Ovary (tissue), 9 donors: ENCODE results near the gene IRGQ. TPM values are rescaled to one million over a fixed set of nuclear protein-coding genes. Genes with fewer than 3 reads are reported as not detected.

Source experiments
- DNase-seq, 5 donors: peaks; one replicate each; pipeline ENCODE4 v3.0.0-alpha.2; 2019 to 2020
- H3K27ac ChIP-seq, 2 donors: fragments of 200-600 bp; one replicate each; pipeline versions ENCODE4 v1.5.1 to v1.8.0; 2019 to 2022
- H3K27me3 ChIP-seq: fragments of 200-600 bp; one replicate; pipeline ENCODE4 v1.8.0; 2022
- H3K36me3 ChIP-seq: fragments of 200-600 bp; sonication (generic); one replicate; pipeline ENCODE4 v1.5.1; 2019
- H3K4me1 ChIP-seq: one replicate; pipeline ENCODE4 v1.8.1; 2013; ENCODE audit warnings: mild to moderate bottlenecking, moderate library complexity; ENCODE audit not compliant: insufficient read depth
- H3K4me3 ChIP-seq: fragments of 200-600 bp; sonication (generic); one replicate; pipeline ENCODE4 v1.5.1; 2017
- H3K9me3 ChIP-seq, 2 donors: fragments of 200-600 bp in 1 of 2; sonication (generic) in 1 of 2; one replicate each; pipeline versions ENCODE4 v1.5.1 to v1.8.1; 2013 to 2019; ENCODE audit warnings: mild to moderate bottlenecking in 1 of 2, moderate library complexity in 1 of 2
- CTCF ChIP-seq, 3 donors: fragments of 450-650 bp in 2 of 3; fragments of 200-600 bp in 1 of 3; IDR thresholded peaks; one replicate each; pipeline versions ENCODE4 v1.5.1 to v1.8.0; 2016 to 2022; ENCODE audit warnings: antibody characterized with exemption in 3 of 3, mild to moderate bottlenecking in 1 of 3
- EP300 ChIP-seq: sonication (generic); formaldehyde crosslinking; IDR thresholded peaks from one replicate; pipeline ENCODE4 v1.6.1; 2017; ENCODE audit warnings: antibody characterized with exemption
- POLR2A ChIP-seq: fragments of 450-650 bp; IDR thresholded peaks from one replicate; pipeline ENCODE4 v1.6.1; 2017; ENCODE audit warnings: antibody characterized with exemption, mild to moderate bottlenecking, moderate library complexity
- WGBS, 3 donors: extraction: QIAGEN DNeasy Blood & Tissue Kit in 1 of 3; methylation state at CpG; one replicate each; pipeline versions ENCODE4 v1.1.5 to v1.1.7; 2013 to 2017; 5-methylcytosine and 5-hydroxymethylcytosine counted together
- intact Hi-C, 4 donors: fragments of 100-400 bp; cut with DNase I; formaldehyde crosslinking; loops; one replicate each; pipeline versions ENCODE4 v1.11.0 to v1.15.1; 2022 to 2023
- polyA plus RNA-seq, 2 donors: library from polyadenylated mRNA; stranded (reverse); fragments of 200-250 nt in 1 of 2; fragments of 350-450 nt in 1 of 2; fragmentation: Illumina TruSeq in 1 of 2; extraction: RNeasy Lipid Tissue Mini Kit (QIAGEN cat#74804) in 1 of 2; gene quantifications; one replicate each; pipeline ENCODE4 v1.2.3, GENCODE V29; 2013 to 2014
- total RNA-seq, 7 donors: library from RNA; depleted of rRNA in 2 of 7; stranded (reverse); fragments of >200 nt in 2 of 7; fragmentation: NEBNext Ultra II Directional in 3 of 7; extraction: Animal tissue kit (Norgen Biotek cat#: 25700) in 3 of 7; gene quantifications; one replicate each; pipeline versions ENCODE4 v1.1.0 to v1.2.4, GENCODE V29; 2016 to 2023
- donor health status: DM: no; HTN: no; CAD: no; lungs with moderate emphysema.
- donor health status: DM: no; HTN: no; CAD: no.
- donor health status: Bipolar disorder and iron deficiency.
- donor health status: DM: yes; HTN: yes; CAD: no.
- donor health status: DM: no; HTN: no; CAD: no.
- donor health status: DM: yes; HTN: yes; CAD: no.

Gene IRGQ
- total and polyA plus RNA-seq, 9 donors: 5.4 to 25.8 (median 19.2) TPM

DNA sequence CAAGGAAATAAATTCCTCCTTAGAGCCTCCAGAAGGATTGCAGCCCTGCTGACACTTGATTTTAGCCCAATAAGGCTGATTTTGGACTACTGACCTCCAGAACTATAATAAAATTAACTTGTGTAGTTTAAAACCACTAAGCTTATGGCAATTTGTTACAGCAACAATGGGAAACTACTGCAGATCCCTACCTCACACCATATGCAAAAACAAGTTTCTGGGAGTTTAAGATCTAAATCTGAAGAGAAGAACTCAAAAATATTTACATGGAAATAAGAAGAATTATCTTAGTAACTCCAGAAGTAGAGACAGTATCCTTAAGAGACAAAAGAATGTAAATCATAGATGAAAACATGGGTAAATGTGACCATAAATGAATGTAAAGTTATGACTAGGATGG, 57.0 kb downstream of the IRGQ start:
- intact Hi-C loops: no loop called here
- H3K36me3 ChIP-seq: no peaks in the 10 kb centered on the region
- H3K4me1 ChIP-seq: peaks cover 2% of the 10 kb centered on the region
- H3K27ac ChIP-seq: no peak overlapping the region
- no peak for DNase-seq
- TF ChIP-seq POLR2A (no peak), EP300 (no peak), CTCF (IDR thresholded peaks at IDR 0.05) (no peak)
- no peaks in the 10 kb centered on the region for H3K9me3 ChIP-seq
- H3K27me3 ChIP-seq: no peaks in the 10 kb centered on the region
- no peak overlapping the region for H3K4me3 ChIP-seq

GRCh38 chr19:43534816-43535761, 60.8 kb downstream of the IRGQ start:
- peaks cover 5% of the 10 kb centered on the region for H3K4me1 ChIP-seq
- no peak overlapping the region for H3K4me3 ChIP-seq
- no peaks in the 10 kb centered on the region for H3K27me3 ChIP-seq
- 52 to 59% (median 57%) methylated on average over 62 of the region's 62 CpGs for WGBS, 3 donors
- peak overlapping the region in 1 of 2 donors; percentile 74 for H3K27ac ChIP-seq
- intact Hi-C loops: loop anchor here in 1 of 4 donors (5.0 kb wide), 1 partner anchor 62 kb away; the partner anchor contains the start of genes IRGQ and ZNF576
- peak; percentile 68 to 82 (median 79) for DNase-seq
- TF ChIP-seq EP300 (no peak), POLR2A (no peak), CTCF (IDR thresholded peaks at IDR 0.05) (peak; percentile 23 to 55 (median 29))
- no peaks in the 10 kb centered on the region for H3K36me3 ChIP-seq
- H3K9me3 ChIP-seq: no peaks in the 10 kb centered on the region

Other genes starting within 250 kb of the IRGQ start
- under 1 TPM in 4 of 7 donors, not detected in 3; 0.12 to 0.55 (median 0.18) TPM for gene CD177, start 242.4 kb downstream of the IRGQ start, total RNA-seq
- gene CD177, start 242.4 kb downstream of the IRGQ start, polyA plus RNA-seq: under 1 TPM; 0.06 to 0.82 TPM
- not detected for gene TEX101, start 181.2 kb downstream of the IRGQ start, total RNA-seq
- not detected for gene TEX101, start 181.2 kb downstream of the IRGQ start, polyA plus RNA-seq
- 10 to 100 TPM in 1 of 7 donors, 1 to 10 TPM in 6; 2.5 to 15.1 (median 6.8) TPM for gene LYPD3, start 130.5 kb downstream of the IRGQ start, total RNA-seq
- 1 to 10 TPM; 1.8 to 4.0 TPM for gene LYPD3, start 130.5 kb downstream of the IRGQ start, polyA plus RNA-seq
- 10 to 100 TPM; 14.5 to 29.7 (median 21.8) TPM for gene PHLDB3, start 91.4 kb downstream of the IRGQ start, total RNA-seq
- 10 to 100 TPM in 1 of 2 donors, 1 to 10 TPM in 1; 1.4 to 14.7 TPM for gene PHLDB3, start 91.4 kb downstream of the IRGQ start, polyA plus RNA-seq
- 10 to 100 TPM; 16.1 to 28.5 (median 22.5) TPM for gene ETHE1, start 68.9 kb downstream of the IRGQ start, total RNA-seq
- gene ETHE1, start 68.9 kb downstream of the IRGQ start, polyA plus RNA-seq: 10 to 100 TPM; 25.0 to 28.7 TPM
- 1 to 10 TPM; 1.3 to 5.9 (median 3.9) TPM for gene ZNF575, start 62.9 kb downstream of the IRGQ start, total RNA-seq
- 1 to 10 TPM; 1.2 to 1.7 TPM for gene ZNF575, start 62.9 kb downstream of the IRGQ start, polyA plus RNA-seq
- 10 to 100 TPM; 19.0 to 39.9 (median 28.4) TPM for gene XRCC1, start 20.6 kb downstream of the IRGQ start, total RNA-seq
- 10 to 100 TPM; 16.8 to 37.7 TPM for gene XRCC1, start 20.6 kb downstream of the IRGQ start, polyA plus RNA-seq
- 10 to 100 TPM; 10.6 to 22.3 (median 17.7) TPM for gene PINLYP, start 20.3 kb downstream of the IRGQ start, total RNA-seq
- 10 to 100 TPM; 25.5 to 29.9 TPM for gene PINLYP, start 20.3 kb downstream of the IRGQ start, polyA plus RNA-seq
- 10 to 100 TPM; 11.5 to 22.4 (median 16.9) TPM for gene ZNF576, start 461 bp upstream of the IRGQ start, total RNA-seq
- 10 to 100 TPM in 1 of 2 donors, 1 to 10 TPM in 1; 8.6 to 16.6 TPM for gene ZNF576, start 461 bp upstream of the IRGQ start, polyA plus RNA-seq
- gene SRRM5, start 16.0 kb upstream of the IRGQ start, total RNA-seq: under 1 TPM; 0.10 to 0.73 (median 0.33) TPM
- under 1 TPM; 0.25 to 0.50 TPM for gene SRRM5, start 16.0 kb upstream of the IRGQ start, polyA plus RNA-seq
- 10 to 100 TPM; 30.0 to 69.0 (median 43.1) TPM for gene ZNF428, start 23.5 kb upstream of the IRGQ start, total RNA-seq
- gene ZNF428, start 23.5 kb upstream of the IRGQ start, polyA plus RNA-seq: 10 to 100 TPM; 11.6 to 59.0 TPM
- gene CADM4, start 43.7 kb upstream of the IRGQ start, total RNA-seq: 10 to 100 TPM in 6 of 7 donors, 1 to 10 TPM in 1; 8.2 to 24.3 (median 11.3) TPM
- gene CADM4, start 43.7 kb upstream of the IRGQ start, polyA plus RNA-seq: 10 to 100 TPM in 1 of 2 donors, 1 to 10 TPM in 1; 6.2 to 17.8 TPM
- 100 to 1,000 TPM in 1 of 7 donors, 10 to 100 TPM in 5, 1 to 10 TPM in 1; 9.4 to 112 (median 22.1) TPM for gene PLAUR, start 74.0 kb upstream of the IRGQ start, total RNA-seq
- gene PLAUR, start 74.0 kb upstream of the IRGQ start, polyA plus RNA-seq: 10 to 100 TPM in 1 of 2 donors, 1 to 10 TPM in 1; 9.5 to 13.4 TPM
- not detected for gene IRGC, start 119.9 kb upstream of the IRGQ start, total RNA-seq
- not detected for gene IRGC, start 119.9 kb upstream of the IRGQ start, polyA plus RNA-seq
- 10 to 100 TPM; 13.9 to 34.8 (median 24.2) TPM for gene SMG9, start 158.8 kb upstream of the IRGQ start, total RNA-seq
- gene SMG9, start 158.8 kb upstream of the IRGQ start, polyA plus RNA-seq: 10 to 100 TPM; 15.7 to 15.9 TPM
- 1 to 10 TPM in 5 of 7 donors, under 1 TPM in 2; 0.61 to 9.1 (median 2.6) TPM for gene KCNN4, start 184.8 kb upstream of the IRGQ start, total RNA-seq
- under 1 TPM; 0.28 to 0.71 TPM for gene KCNN4, start 184.8 kb upstream of the IRGQ start, polyA plus RNA-seq
- gene LYPD5, start 206.3 kb upstream of the IRGQ start, total RNA-seq: 1 to 10 TPM in 2 of 7 donors, under 1 TPM in 5; 0.25 to 1.9 (median 0.79) TPM
- gene LYPD5, start 206.3 kb upstream of the IRGQ start, polyA plus RNA-seq: 1 to 10 TPM in 1 of 2 donors, under 1 TPM in 1; 0.27 to 1.9 TPM
- 10 to 100 TPM in 5 of 7 donors, 1 to 10 TPM in 2; 8.2 to 14.6 (median 11.9) TPM for gene ZNF283, start 231.2 kb upstream of the IRGQ start, total RNA-seq
- 1 to 10 TPM; 3.2 to 7.3 TPM for gene ZNF283, start 231.2 kb upstream of the IRGQ start, polyA plus RNA-seq